HG02610 (cell line): ENCODE results near the gene C14orf180.

Experiments used
- ATAC-seq: cut with Tn5 transposase; IDR thresholded peaks from one replicate; pipeline ENCODE4 v1.9.1; 2021; ENCODE audit warnings: mild to moderate bottlenecking, moderate library complexity; ENCODE audit not compliant: unreplicated experiment

The C14orf180 gene

DNA sequence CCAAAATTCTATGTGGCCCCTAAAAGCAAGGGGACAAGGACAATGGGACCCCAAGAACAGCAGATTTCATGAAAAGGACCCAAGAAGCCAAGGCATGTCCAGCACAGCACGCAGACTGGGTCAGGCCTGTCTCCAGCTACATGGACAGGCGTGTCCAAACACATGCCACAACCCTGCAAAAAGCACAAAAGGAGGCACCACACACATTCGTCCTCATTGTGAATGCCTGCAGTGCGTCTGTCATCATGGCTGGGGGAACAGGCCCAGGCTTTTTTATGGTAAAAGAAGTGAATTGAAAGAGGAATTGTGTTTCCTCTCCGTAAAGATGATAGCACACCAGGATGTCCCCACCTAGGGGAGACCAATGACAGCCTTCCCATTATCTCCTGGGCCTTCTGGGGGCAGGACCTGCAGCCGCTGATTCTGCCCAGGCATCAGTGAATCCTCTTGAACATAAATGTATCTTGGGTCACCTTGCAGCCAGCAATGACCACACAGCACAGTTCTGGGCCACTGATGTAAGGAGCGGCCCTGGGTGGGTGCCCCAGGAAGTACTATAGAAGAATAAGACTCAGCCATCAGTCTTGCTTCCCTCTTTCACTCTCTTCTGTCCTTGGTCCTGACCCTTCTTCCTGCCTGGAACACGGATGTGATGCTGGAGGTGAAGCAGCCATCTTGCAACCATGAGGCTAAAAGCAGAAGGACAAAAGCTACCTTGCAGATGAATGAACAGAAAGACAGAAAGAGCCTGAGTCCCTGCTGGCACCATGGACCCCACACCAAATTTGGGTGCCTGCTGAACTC, 29.8 kb upstream of the C14orf180 start:
- ATAC-seq: no peak

DNA sequence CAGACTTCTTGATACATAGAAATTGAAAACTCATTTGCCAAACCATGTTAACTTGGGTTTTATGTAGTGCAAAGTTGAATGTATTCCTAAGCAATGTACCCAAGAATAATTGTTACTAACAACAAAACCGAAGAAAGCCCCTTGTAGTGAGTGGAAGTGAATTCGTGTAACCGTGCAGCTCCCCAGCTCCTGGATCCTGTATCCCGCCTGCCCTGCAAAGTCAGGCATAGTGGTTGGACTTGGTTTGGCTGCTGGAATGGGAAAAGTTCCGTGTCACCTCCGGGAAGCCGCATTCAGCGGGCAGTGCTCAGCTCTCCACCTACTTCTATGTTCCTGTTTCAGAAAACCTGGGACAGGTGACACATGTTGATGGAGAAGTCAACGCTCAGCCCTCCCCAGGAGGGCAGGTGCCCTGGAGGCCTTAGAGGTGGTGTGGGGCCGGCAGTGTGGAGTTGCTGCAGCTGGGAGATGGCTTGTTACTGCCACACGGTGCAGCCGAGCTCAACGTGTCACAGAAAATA, 29.2 kb upstream of the C14orf180 start:
- no peak for ATAC-seq

DNA sequence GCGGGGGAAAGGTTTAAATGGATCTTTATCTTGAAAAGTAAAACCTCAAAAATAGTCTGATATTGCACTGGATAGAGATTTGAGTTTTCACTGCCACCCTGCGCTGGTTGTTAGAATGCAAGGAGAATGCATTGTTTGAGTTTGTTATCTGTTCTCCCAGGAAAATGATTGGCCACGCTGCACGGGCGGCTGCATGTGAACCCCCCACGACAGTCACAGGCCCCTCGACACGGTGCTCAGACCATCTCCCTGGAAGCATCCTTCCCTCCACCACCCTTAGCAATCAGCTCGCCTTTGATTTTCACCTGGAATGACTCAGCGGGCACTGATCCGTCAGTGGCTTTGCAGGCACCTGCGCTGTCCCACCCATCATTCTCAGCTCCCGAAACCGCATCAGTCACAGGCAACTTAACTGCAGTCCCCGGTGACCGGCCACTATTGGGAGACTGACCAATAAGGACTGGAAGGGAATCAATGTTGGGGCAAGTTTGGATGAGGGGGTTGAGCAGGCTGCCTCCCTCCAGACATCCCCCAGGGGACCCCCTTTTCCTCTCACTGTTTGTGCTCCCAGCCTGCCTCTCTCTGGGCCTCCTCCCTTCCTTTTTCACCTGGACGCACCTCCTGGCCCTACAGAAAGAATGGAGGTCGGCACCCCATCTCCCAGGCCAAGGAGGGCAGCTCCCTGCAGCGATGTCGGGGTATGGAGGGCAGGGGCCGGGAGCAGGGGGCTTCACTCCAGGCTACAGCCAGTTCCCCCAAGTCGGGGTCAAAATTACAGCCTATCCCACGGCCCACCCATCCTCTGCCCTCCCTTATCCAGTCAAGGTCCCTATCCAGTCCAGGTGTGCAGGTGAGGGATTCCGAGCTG, 28.5 kb upstream of the C14orf180 start:
- ATAC-seq: no peak

DNA sequence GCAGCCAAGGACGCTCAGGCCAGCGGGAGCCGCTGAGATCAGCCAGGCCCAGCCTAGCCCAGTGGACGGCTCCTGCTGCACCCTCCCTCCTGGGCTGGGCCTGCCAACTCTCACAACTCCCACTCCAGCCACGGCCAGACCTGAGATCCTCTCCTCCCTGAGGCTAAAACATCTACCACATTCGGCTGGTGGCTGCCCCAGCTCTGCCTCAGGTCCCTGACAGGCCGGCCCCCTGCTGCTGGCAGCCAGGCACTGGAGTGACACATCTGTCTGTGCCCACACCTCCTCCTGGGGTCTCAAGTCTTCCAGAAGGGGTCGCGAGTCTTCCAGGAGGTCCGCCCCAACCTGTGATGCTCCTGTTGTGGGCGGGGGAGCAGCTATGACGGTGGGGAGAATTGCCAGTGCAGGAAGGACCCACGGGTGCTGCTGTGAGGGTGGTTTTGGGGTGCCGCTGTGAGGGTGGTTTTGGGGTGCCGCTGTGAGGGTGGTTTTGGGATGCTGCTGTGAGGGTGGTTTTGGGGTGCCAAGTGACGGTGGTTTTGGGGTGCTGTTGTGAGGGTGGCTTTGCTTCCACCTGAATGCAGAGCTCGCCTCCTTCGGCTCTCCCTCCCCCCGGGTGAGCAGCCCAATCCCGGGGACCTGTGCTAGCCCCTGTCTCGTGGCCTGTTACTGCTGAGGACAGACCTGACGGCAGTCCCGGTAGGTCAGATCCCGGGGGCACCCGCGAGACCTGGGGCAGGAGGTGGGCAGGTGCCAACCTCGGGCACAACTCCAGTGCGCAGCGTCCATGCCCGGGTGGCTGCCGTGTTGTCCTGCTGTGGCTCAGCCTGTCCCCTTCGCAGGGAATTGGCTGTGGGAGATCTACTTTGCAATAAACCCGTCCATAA, 27.5 kb upstream of the C14orf180 start:
- no peak for ATAC-seq

DNA sequence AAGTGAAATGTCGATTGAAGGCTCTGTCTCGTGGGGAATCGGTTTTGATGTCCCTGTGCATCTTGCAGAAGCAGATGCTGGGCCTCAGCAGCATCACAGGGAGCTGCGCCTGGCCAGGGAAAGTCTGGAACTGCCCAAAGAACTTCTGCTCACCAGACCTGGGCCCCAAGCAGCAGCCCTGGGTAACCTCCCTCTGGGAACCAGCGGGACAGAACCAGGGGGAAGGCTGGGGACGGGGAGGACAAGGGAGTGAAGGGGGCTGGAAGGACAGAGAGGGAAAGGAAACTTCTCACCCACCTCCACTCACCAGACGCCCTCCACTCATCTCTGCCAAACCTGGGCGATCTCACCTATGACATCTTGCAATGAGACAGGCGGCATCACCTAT, 26.8 kb upstream of the C14orf180 start:
- no peak for ATAC-seq

DNA sequence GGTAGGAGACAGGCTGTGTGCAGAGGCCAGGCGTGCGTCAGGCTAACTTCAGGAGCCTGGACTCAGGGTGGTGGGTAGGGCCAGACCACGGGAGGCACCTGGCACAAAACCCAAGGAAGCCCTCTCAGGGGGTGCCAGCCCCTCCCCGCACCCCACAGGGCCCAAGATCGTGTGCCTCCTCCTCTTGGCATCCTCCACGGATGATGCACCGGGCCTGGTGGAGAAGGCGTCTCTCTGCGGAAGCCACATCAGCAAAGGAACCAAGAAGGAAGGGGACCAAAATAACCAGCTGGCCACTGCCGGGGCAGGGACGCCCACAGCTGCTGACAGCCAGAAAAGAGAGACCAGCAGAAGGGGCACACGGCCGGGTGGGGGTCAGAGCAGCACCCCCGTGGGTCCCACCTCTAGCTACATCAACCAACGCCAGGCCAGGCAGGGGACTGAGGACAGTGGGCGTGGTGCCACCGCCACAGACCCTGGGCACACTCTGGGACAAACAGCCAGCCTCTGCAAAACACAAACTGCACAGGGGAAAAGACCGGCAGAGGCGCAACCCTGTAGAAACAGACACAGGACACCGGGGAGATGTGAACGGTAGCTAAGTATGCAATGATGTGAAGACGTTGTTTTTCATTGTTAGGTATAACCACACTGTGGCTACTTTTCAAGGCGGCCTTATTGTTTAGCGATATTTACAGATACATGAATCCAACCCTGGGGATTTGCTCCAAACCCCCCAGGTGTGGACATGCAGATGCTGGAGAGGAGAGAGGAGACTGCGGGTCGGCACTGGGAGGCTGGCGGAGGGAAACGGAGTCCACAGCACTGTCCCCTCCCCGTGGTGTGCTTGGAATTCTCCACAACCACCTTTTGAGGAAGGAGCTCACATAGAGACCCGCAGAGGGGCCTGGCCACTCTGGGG, 26.1 kb upstream of the C14orf180 start:
- ATAC-seq: no peak

DNA sequence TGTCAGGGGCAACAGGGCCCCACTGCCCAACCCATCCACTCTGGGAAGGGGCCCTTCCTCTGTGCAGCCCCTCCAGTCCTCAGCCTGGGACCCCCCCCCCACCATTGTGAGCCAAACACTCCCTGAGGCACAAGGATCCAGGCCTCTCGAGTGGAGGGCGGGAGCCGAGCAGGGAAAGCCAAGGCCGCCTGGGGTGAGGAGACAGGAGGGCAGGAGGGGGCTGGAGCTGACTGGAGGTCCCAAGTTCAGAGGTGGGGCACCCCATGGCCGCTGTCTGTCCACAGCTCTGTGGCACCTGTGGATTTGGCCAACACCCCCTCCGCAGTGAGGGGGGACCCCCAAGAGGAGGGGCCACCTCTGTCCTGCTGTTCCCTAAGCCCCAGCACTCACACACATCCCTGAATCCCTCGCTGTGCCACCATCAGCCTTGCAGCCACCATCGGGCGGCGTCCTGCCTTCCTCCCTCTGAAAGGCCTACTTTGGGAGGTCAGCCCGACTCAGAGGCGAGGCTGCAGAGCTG, 25.4 kb upstream of the C14orf180 start:
- ATAC-seq: no peak

DNA sequence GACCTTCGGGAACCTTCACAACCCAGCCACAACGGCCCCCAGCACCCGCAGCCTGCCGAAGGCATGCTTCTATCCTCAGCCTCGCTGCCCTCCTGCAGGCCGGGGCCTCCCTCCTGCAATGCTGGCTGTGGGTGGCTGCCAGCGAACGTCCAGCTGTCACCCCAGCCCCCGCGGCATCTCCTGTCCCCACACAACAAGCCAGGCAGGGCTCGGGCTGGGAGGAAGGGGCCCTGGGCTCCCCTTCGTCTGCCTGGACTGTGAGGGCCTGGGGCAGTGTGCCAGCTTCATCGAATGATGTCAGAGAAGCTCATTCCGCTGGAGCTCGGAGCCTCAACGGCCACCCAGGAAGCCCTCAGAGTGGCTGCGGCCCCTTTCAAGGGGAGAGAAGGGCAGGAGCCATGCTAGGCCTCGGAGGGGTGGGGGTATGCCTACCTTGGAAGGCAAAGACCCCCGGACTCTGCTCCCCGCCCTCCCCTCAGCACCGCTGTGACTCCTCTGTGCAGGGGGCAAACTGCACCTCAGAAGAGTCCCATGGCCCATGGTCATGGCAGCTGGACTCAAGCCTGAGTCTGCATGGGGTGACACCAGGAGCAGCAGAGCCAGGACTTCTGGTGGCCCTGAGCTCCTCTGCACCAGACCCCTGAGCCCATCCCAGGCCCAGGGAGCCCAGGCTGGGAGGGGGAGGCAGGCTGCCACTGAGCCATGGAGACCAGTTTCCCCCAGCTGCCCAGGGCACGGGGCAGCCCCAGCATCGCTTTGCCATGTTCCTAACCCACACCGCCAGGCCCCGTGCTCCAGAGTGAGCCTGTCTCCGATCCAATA, 24.7 kb upstream of the C14orf180 start:
- ATAC-seq: no peak

DNA sequence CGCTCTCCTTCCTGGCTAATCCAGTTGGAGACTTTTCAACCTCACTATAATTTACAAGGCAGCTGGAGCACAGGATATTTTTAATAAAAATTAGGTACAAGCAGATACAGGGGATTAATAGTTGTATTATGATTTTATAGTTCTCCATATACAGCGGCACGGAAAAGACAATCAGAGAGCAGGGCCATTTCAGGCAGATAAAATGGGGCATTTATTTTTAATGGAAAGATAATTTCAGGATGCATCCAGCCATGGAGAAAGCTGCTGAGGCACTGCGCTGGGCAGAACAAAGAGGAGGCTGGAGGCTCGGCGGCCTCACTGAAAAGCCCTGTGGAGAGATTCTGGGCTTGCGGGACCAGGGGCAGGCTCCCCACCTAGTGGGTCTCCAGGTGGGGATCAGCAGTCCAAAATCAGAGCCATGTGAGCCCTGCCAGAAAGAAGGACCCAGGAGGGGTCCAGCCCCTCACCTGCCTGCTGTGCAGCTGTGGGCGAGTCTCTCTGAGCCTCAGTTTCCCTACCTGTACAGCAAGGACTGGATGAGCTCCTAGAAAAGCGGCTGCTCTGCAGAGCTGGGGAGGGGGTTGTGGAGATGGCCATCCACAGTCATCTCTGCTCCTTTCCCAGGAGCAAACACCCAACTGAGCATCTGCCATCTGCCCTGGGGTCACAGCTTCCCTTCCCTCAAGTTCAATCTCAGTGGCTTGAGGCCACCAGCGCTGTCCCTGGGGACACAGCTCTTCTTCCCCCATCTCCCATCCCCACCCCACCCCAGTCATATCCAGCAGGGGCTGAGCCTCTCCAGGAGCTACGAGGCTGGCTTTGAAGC, 23.9 kb upstream of the C14orf180 start:
- no peak for ATAC-seq

DNA sequence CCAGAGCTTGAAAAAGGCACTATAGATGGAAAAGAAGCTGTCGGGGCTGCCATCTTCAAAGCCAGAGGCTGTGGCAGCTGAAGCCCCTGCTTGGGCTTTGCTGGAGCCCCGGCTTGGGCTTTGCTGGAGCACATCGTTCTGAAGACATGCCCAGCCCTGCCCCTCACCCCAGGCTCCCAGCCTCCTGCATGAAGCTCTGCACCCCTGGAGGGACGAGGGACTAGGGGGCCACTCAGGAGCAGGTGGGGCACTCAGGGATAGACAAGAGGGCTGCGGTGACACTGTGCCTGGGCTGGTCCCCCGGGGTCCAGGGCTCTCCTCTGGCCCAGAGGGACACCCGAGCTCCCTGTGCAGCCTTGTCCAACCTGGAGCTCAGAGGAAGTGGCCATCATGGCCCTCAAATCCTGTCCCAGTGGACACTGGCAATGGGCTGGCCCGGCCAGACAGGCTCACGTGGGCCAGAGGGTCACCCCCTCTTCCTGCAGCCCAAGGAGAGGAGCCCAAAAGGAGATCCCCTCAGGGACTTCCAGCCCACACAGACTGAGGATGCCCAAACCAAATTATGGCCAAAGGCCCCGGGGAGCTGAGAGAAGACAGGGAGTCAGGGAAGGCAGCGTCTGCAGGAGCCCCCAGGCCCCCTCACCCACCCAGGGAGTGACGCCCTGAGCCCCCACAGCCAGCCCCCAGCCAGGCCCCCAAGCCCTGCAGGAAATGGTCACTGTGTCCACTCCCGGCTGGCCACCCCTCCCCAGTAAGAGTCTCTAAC, 23.1 kb upstream of the C14orf180 start:
- ATAC-seq: no peak

DNA sequence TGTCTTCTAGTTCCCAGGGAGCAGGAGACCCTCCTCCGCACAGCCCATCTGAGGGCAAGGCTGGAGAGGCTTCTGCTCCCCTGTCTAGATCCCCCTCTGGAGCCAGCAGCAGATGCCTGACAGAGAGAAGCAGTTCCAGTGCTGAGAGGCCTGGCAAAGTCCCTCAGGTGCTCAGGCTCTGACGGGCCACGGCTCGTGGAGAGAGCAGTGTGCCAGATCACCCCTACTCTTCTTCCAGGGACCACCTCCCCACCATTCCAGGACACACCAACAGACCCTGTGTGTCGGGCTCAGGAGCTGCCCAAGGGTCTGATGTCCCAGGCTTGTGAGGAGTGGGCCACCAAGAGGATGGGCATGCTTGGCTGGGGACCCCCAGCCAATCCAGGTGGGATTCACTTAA, 22.5 kb upstream of the C14orf180 start:
- ATAC-seq: no peak

DNA sequence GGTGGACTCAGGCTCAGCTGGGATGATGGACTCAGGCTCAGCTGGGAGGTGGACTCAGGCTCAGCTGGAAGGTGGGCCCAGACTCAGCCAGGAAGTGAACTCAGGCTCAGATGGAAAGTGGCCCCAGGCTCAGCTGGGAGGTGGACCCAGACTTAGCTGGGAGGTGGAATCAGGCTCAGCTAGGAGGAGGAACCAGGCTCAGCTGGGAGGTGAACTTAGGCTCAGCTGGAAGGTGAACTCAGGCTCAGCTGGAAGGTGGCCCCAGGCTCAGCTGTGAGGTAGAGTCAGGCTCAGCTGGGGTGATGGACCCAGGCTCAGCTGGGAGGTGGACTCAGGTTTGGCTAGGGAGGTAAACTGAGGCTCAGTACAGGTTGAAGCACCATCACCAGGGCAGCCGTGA, 21.8 kb upstream of the C14orf180 start:
- no peak for ATAC-seq

DNA sequence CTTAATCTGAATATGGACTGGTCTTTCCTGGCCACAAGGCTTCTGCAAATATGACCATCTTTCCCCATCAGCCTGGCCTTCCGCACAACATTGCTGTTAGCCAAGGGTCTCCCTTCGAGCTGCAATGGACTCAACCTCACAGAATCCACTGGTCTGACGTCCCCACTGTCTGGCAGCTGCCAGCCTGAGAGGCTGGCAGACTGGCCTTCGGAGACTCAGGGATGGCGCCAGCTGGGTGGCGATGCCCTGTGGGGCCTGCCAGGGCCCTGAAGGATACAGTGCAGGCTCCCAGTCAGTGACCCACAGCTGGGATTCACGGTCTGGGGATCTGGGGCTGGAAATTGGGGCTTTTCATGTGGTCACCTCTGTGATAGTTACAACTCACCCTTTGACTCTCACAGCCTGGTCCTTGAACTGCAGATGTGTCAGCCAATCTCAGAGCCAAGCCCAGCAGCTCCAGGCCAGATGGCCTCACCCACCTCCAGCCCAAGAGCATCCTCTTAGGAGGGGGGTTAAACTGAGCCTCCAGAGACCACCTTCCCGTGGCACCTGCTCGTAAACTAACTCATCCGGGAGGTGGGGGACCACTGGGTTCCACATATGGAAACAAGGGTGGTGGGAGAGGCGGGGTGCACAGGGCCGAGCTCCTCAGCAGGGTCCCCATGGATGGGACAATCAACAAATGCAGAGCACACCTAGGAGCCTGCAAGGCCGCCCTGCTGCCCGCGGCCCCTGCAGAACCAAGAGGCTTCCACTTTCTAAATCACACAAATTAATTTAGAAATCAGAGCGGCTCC, 21.1 kb upstream of the C14orf180 start:
- ATAC-seq: no peak

DNA sequence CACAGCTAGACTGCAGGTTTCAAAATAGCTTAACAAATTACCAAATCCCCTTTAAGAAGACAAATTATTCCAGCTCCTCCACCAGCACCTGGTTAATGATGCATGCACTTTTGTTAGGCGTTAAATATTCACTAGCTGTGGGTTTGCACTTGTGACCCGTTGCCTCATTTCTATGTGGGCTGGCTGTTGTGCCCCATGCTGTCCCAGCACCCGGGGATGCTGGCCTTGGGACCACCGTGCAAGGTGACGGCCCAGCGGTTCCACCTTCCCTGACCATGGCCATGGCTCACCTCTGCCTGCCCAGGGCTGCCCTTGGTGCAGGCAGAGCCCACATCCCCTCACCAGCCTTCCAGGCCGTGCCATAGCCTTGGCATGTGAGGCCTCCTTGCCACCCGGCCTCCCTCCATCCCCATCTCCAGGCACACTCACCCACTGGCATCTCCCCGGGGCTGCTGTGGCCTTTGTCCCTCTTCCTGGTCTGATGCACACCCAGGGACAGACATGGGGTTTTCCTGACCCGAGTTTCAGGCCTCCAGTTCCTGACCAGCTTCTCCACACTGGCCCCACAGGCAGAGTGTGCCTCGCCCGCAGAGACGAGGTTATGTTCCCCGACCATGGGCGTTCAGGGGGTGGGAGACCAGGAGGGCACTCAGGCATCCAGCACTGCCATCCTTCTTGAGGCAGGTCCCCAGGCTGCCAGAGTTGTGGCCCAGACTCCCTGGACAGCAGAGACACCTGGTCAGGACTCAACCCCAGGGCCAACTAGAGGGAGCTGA, 20.3 kb upstream of the C14orf180 start:
- ATAC-seq: no peak

DNA sequence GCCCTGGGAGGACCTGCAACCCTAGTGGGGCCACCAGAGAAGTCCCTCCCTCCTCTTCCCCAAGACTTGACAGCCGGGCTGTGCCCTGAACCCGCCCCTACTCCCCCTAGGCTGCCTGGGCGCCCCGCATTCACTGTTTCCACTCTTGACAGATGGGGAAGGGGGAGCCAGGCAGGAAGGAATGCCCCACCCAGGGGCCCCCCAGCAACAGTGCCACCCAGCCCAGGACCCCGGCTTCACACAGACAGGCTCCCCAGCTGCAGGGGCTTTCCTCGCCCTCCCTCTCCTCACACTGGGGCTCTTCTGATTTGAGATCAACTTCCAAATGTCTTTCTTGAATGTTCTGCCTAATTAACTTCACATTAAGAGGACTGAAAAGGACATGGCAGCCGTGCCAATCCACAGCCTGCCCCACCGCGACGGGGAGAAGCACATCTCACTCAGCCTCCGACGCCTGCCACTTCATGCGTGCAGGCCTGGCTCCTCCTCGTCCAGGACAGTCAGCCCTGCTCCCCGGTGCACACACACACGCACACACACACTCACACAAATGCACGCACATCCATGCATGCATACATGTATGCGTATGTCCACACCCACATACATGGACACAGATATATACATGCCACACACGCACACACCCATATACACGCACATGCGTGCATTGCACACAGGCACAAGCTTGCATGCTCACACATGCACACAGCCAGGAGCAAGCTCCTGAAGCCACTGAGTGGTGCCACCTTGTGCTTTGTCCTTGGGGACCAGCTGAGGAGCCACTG, 19.6 kb upstream of the C14orf180 start:
- no peak for ATAC-seq
